HK-2 (cell line): ENCODE data around the gene HPRT1.
"Not testable (repeated sequence)": the region's sequence is repeated elsewhere in the genome, so short reads cannot be mapped to it uniquely, and the experiment has no call there.

Source experiments
- DNase-seq: peaks from one replicate; pipeline ENCODE4 v3.0.0-alpha.2; 2018; ENCODE audit not compliant: unreplicated experiment

Gene HPRT1

DNA sequence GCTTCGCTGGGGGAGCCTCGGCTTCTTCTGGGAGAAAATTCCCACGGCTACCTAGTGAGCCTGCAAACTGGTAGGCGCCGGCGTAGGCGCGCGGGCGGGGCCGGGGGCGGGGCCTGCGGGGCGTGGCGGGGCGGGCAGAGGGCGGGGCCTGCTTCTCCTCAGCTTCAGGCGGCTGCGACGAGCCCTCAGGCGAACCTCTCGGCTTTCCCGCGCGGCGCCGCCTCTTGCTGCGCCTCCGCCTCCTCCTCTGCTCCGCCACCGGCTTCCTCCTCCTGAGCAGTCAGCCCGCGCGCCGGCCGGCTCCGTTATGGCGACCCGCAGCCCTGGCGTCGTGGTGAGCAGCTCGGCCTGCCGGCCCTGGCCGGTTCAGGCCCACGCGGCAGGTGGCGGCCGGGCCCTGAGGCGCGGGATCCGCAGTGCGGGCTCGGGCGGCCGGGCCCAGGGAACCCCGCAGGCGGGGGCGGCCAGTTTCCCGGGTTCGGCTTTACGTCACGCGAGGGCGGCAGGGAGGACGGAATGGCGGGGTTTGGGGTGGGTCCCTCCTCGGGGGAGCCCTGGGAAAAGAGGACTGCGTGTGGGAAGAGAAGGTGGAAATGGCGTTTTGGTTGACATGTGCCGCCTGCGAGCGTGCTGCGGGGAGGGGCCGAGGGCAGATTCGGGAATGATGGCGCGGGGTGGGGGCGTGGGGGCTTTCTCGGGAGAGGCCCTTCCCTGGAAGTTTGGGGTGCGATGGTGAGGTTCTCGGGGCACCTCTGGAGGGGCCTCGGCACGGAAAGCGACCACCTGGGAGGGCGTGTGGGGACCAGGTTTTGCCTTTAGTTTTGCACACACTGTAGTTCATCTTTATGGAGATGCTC, at the start of gene HPRT1:
HPRT1 (plus strand) TSS at position 161 of the 857 bp plus-strand sequence; CDS start at position 308, 147 bp downstream.
- peak; percentile 86 for DNase-seq

- DNase-seq, result no peak
These were observed 43.9 kb upstream of the HPRT1 start for GRCh38 chrX:134416087-134416486.

DNA sequence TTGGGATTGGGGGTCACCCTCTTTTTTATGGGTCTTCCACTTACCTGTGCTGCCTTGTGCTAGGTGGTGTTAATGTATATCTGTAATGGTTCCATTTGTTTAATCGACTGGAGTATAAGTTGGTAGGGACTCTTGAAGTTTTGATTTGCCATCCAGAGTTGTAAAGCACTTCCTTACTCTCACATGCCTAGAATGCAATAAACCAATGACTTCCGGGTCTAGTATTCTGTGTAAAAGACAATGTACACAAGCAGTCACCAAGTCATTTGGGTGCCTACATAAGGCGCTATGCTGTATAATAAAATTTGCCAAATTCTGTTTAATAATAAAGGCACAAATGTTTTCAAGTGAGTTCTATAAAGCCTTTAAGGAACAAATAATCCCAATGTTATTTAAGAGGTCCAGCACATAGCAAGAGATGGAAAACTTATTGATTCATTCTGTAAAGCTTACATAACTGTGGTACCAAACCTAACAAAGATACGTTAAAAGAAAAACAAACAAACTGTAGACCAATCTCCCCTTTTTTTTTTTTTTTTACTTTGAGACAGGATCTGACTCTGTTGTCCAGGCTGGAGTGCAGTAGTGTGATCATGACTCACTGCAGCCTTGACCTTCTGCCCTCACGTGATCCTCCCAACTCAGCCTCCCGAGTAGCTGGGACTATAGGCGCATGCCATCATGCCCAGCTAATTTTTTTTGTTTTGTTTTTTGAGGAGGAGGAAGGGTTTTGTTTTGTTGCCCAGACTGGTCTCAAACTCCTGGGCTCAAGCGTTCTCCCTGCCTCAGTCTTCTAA, 41.5 kb upstream of the HPRT1 start:
- no peak for DNase-seq

DNA sequence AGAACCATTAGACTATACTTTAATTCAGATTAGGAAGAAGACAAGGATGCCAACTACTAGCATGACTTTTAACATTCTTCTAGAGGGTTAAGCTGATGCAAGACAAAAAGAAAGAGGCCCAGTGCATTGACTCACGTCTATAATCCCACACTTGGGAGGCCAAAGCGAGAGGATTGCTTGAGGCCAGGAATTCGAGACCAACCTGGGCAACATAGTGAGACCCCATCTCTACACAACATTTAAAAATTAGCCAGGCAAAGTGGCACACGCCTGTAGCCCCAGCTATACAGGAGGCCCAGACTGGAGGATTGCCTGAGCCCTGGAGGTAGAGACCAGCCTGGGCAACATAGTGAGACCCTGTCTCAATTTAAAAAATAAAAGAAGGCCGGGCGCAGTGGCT, 40.2 kb upstream of the HPRT1 start:
- no peak for DNase-seq

GRCh38 chrX:134423606-134424005, 36.4 kb upstream of the HPRT1 start:
- DNase-seq, result no peak

DNA sequence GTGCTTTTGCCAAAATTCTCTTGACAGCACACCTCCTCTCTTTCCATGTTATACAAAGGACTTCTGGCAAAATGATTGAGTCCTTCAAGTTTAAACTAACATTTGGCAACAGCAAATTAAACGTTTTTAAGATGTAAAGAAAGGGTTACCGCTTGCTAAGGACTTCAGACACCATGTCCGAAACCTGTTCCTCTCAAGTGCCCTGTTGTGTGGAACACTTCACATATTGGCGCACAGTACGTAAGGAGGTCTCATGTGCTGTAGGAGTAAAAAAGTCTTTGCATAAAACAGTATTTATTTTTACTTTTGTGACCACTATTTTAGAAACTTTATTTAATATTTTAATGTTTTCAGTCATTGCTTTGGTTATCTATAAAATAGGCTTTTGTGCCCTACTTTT, 33.7 kb upstream of the HPRT1 start:
- DNase-seq, result no peak

DNA sequence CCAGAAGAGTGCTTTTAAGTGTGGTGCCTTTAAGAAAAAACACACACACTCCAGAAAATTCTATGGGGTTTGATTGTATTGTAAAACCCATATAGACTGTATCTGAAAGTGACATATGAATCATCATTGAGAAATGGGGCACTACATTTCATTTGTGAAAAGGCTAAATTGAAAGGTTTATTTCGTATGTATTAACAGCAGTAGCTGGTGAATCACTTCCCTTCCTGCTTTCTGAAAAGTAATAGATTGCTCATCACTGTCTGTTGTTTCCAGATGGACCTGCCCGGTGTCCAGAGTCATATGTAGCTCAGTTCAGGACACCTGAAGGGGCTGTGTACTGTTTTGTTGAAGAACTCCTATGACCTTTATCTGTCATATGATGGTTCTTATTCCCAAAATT, 28.1 kb upstream of the HPRT1 start:
- DNase-seq, result no peak

GRCh38 chrX:134435894-134436293, 24.1 kb upstream of the HPRT1 start:
- DNase-seq, result no peak

- no peak for DNase-seq
These were observed 16.9 kb upstream of the HPRT1 start for GRCh38 chrX:134443020-134443419.

GRCh38 chrX:134443461-134443860, 16.5 kb upstream of the HPRT1 start:
- no peak for DNase-seq

DNA sequence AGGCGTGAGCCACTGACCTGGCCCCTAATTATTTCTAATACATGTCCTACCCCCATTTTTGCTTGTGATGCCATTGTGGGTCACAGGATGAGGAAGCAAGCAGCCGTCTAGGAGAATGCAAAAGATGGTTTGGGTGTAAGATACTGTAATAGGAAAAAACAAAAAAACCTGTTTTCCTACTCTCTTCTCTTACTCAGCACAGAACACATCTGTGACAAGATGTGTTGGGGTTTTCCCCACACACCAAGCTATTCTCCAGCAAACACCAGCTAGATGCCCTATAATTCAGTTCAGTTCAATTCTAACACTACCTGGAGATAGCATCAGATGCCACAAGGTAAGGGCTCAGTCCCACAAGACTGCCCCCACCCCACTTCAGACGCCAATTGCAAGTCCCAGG, 15.3 kb upstream of the HPRT1 start:
- no peak for DNase-seq

DNA sequence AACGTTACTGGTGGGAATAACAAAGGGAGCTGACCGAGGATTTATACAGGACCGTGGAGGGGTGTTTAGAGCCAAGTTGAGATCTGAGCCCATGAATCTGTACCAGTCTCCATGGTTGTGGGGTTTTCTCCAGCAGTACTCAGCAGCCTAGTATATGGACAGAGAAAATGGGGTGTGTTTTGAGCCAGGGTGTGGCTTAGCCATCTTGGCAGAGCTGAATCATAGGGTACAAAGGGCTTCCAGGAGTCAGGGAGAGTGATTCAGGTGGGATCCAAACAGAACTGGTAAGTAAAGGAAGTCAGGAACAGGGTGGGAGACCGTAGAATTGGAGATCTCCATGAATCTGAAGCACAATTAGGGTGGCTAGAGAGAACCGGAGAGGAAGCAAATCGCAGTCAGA, 7.4 kb upstream of the HPRT1 start:
- DNase-seq, result no peak

- DNase-seq, result no peak
These were observed 6.3 kb upstream of the HPRT1 start for GRCh38 chrX:134453631-134454030.

GRCh38 chrX:134454506-134454905, 5.5 kb upstream of the HPRT1 start:
- no peak for DNase-seq

DNA sequence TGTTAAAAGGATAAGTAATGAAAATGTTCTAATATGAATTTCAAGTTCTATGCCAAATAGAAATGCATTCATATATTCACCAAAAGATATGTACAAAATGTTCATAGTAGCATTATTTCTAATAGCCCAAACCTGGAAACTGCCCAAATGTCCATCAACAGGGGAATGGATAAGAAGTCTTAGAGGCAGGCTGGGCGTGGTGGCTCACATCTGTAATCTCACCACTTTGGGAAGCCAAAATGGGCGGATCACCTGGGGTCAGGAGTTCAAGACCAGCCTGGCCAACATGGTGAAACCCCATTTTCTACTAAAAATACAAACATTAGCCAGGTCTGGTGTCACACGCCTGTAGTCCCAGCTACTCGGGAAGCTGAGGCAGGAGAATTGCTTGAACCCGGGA, 2.3 kb upstream of the HPRT1 start:
- DNase-seq, result no peak

- DNase-seq, result no peak
These were observed 321 bp upstream of the HPRT1 start for GRCh38 chrX:134459683-134460004.

GRCh38 chrX:134460862-134461220, 876 bp downstream of the HPRT1 start:
- DNase-seq, result no peak

- DNase-seq, result no peak
These were observed 1.5 kb downstream of the HPRT1 start for GRCh38 chrX:134461437-134461836.

GRCh38 chrX:134462927-134463326, 3.0 kb downstream of the HPRT1 start:
- DNase-seq, result no peak

- not testable (repeated sequence) for DNase-seq
These were observed 4.5 kb downstream of the HPRT1 start for GRCh38 chrX:134464453-134464852.

DNA sequence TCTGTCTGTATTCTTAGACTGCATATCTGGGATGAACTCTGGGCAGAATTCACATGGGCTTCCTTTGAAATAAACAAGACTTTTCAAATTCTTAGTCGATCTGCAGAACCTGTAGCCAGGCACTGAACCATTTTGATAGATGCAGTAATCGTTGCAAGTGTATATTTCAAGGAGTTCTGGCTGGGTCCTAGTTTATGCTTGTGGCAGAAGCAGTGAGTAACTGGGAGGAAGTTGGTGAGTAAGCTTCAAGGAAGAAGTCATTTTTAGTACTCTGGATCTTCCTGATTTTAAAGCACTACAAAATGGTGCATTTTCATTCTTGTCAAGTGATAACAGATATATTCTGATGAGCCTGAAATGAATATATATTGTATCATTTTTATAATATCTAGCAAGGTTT, 9.5 kb downstream of the HPRT1 start:
- DNase-seq, result no peak

GRCh38 chrX:134470013-134470412, 10.0 kb downstream of the HPRT1 start:
- no peak for DNase-seq

GRCh38 chrX:134472041-134472440, 12.1 kb downstream of the HPRT1 start:
- no peak for DNase-seq
